IMR-90 (cell line): ENCODE measurements around the gene CDCP1. TPM values are rescaled to one million over a fixed set of nuclear protein-coding genes. Genes with fewer than 3 reads are reported as not detected.

Source experiments
- ATAC-seq: fragments of 200-7000 bp; cut with Tn5 transposase; 2 replicates; pipeline ENCODE4 v1.9.1; 2020; ENCODE audit warnings: low read depth, mild to moderate bottlenecking, moderate library complexity
- BruUV-seq: library from RNA; stranded (reverse); fragments of 400-500 nt; replicated peaks from 2 replicates; lab custom pipeline; 2021; lab: Mats Ljungman, UMichigan
- CTCF ChIA-PET: fragments of 300-600 bp; formaldehyde crosslinking; extraction: SDS; loops from one replicate; lab custom pipeline; 2021; ENCODE audit warnings: antibody characterized with exemption; lab: Yijun Ruan, JAX
- POLR2A ChIA-PET: fragments of 300-600 bp; sonication (Branson Sonifier 250); formaldehyde crosslinking; loops from one replicate; lab custom pipeline; 2022; ENCODE audit warnings: antibody characterized with exemption; ENCODE audit not compliant: unreplicated experiment; lab: Charles Lee
- DNase-seq: peaks from one replicate; pipeline ENCODE4 v3.0.0; 2013
- H2AFZ ChIP-seq: replicated peaks from 2 replicates; pipeline ENCODE3; 2013; ENCODE audit warnings: low read length, mild to moderate bottlenecking; ENCODE audit not compliant: poor library complexity
- H2AK5ac ChIP-seq: 2 replicates; pipeline ENCODE4 v1.6.1; 2013; ENCODE audit warnings: low read depth, low read length, inconsistent platforms
- H2AK9ac ChIP-seq: replicated peaks from 2 replicates; pipeline ENCODE3; 2013; ENCODE audit warnings: mild to moderate bottlenecking, low read depth, low read length, moderate library complexity; ENCODE audit not compliant: poor library complexity
- H2BK120ac ChIP-seq: 2 replicates; pipeline ENCODE4 v1.6.1; 2013; ENCODE audit warnings: low read depth, low read length, inconsistent platforms
- H2BK15ac ChIP-seq: 3 replicates; pipeline ENCODE4 v1.6.1; 2013; ENCODE audit warnings: low read depth, low read length, inconsistent platforms
- H2BK20ac ChIP-seq: 2 replicates; pipeline ENCODE4 v1.6.1; 2013; ENCODE audit warnings: low read depth, mild to moderate bottlenecking, inconsistent platforms, low read length, moderate library complexity
- H2BK5ac ChIP-seq: 2 replicates; pipeline ENCODE4 v1.6.1; 2013; ENCODE audit warnings: mild to moderate bottlenecking, low read depth, low read length, inconsistent platforms; ENCODE audit not compliant: poor library complexity, severe bottlenecking
- H3K14ac ChIP-seq: replicated peaks from 2 replicates; pipeline ENCODE4 v1.6.1; 2013; ENCODE audit warnings: low read depth, low read length, inconsistent platforms
- H3K18ac ChIP-seq: 2 replicates; pipeline ENCODE4 v1.6.1; 2013; ENCODE audit warnings: low read depth, low read length, control low read depth
- H3K23ac ChIP-seq: 2 replicates; pipeline ENCODE4 v1.6.1; 2013; ENCODE audit warnings: low read depth, low read length, inconsistent platforms
- H3K27ac ChIP-seq: 2 replicates; pipeline ENCODE4 v1.5.1; 2013; ENCODE audit warnings: mild to moderate bottlenecking, control low read depth, low read length; ENCODE audit not compliant: insufficient read depth
- H3K27me3 ChIP-seq: 2 replicates; pipeline ENCODE4 v1.6.1; 2013; ENCODE audit warnings: low read length; ENCODE audit not compliant: control insufficient read depth, insufficient read depth
- H3K36me3 ChIP-seq: 2 replicates; pipeline ENCODE4 v1.6.1; 2013; ENCODE audit warnings: low read length, mixed read lengths; ENCODE audit not compliant: control insufficient read depth, insufficient read depth
- H3K4ac ChIP-seq: 2 replicates; pipeline ENCODE4 v1.6.1; 2013; ENCODE audit warnings: low read depth, low read length, inconsistent platforms
- H3K4me1 ChIP-seq: 2 replicates; pipeline ENCODE4 v1.6.1; 2013; ENCODE audit warnings: low read length, mixed read lengths; ENCODE audit not compliant: control insufficient read depth, insufficient read depth
- H3K4me2 ChIP-seq: 2 replicates; pipeline ENCODE4 v1.6.1; 2013; ENCODE audit warnings: low read depth, mild to moderate bottlenecking, control low read depth, low read length, moderate library complexity
- H3K4me3 ChIP-seq: 2 replicates; pipeline ENCODE4 v1.5.1; 2013; ENCODE audit warnings: low read depth, mild to moderate bottlenecking, control low read depth, low read length, moderate library complexity; ENCODE audit not compliant: insufficient read depth
- H3K56ac ChIP-seq: 2 replicates; pipeline ENCODE4 v1.6.1; 2013; ENCODE audit warnings: low read length, inconsistent platforms; ENCODE audit not compliant: insufficient read depth; ENCODE audit errors: extremely low read depth
- H3K79me1 ChIP-seq, 2 experiments: 2 replicates each; pipeline ENCODE4 v1.6.1; 2013; ENCODE audit warnings: low read length in 2 of 2, inconsistent platforms in 1 of 2, low read depth in 1 of 2
- H3K9ac ChIP-seq: 2 replicates; pipeline ENCODE4 v1.6.1; 2013; ENCODE audit warnings: low read depth, low read length, control low read depth
- H3K9me1 ChIP-seq: 2 replicates; pipeline ENCODE4 v1.6.1; 2013; ENCODE audit warnings: low read length, inconsistent platforms; ENCODE audit not compliant: insufficient read depth
- H3K9me3 ChIP-seq: 2 replicates; pipeline ENCODE4 v1.6.1; 2013; ENCODE audit warnings: low read length; ENCODE audit not compliant: control insufficient read depth, insufficient read depth
- H4K20me1 ChIP-seq: 2 replicates; pipeline ENCODE4 v1.6.1; 2013; ENCODE audit warnings: low read length, inconsistent platforms; ENCODE audit not compliant: insufficient read depth
- H4K5ac ChIP-seq: 2 replicates; pipeline ENCODE4 v1.6.1; 2013; ENCODE audit warnings: mild to moderate bottlenecking, low read depth, low read length, control low read depth
- H4K8ac ChIP-seq, 2 experiments: 2 replicates each; pipeline ENCODE4 v1.6.1; 2013; ENCODE audit warnings: low read depth in 2 of 2, low read length in 2 of 2, control low read depth in 1 of 2, inconsistent platforms in 1 of 2
- H4K91ac ChIP-seq: 2 replicates; pipeline ENCODE4 v1.6.1; 2013; ENCODE audit warnings: low read depth, low read length, inconsistent platforms; ENCODE audit not compliant: insufficient read depth
- FOS ChIP-seq: fragments of 150-350 bp; IDR thresholded peaks from 2 replicates; pipeline ENCODE4 v1.6.1; 2016; ENCODE audit warnings: low read depth, low read length
- MXI1 ChIP-seq: IDR thresholded peaks from 2 replicates; pipeline ENCODE4 v1.6.1; 2012; ENCODE audit warnings: low read depth, mild to moderate bottlenecking, low read length, moderate library complexity, borderline replicate concordance
- WGBS, 2 experiments: methylation state at CpG; one replicate each; pipeline versions ENCODE4 v1.1.5 to v1.1.7; 2013; ENCODE audit warnings: missing lambda C conversion rate in 2 of 2; ENCODE audit not compliant: insufficient read length in 1 of 2; ENCODE audit errors: extremely low coverage in 2 of 2; 5-methylcytosine and 5-hydroxymethylcytosine counted together
- dilution Hi-C: fragments of 300-500 bp; cut with HindIII; formaldehyde crosslinking; loops from one replicate; pipeline ENCODE4 v1.14.3; 2018; ENCODE audit warnings: low sequenced_read_pairs; ENCODE audit not compliant: unreplicated experiment
- in situ Hi-C: fragments of 300-500 bp; cut with MboI; formaldehyde crosslinking; loops from 3 replicates; pipeline ENCODE4 v1.14.3; 2019; ENCODE audit warnings: low sequenced_read_pairs, inconsistent platforms, mixed read lengths
- intact Hi-C: fragments of 100-400 bp; cut with micrococcal nuclease; formaldehyde crosslinking; loops from 2 replicates; pipeline ENCODE4 v1.10.0; 2022
- polyA plus RNA-seq, 3 experiments: library from polyadenylated mRNA; depleted of rRNA; stranded (reverse); fragments of >200 nt; gene quantifications; 2 replicates each; pipeline ENCODE4 v1.2.3, GENCODE V29; 2012; ENCODE audit warnings: low replicate concordance in 1 of 3
- total RNA-seq: library from RNA; depleted of rRNA; stranded (reverse); fragments of >200 nt; gene quantifications from 2 replicates; pipeline ENCODE4 v1.2.3, GENCODE V29; 2012
- TF ChIP-seq, protein P1 (sequence below): fragments of 150-350 bp; IDR thresholded peaks from 2 replicates; pipeline ENCODE4 v1.6.1; 2017; ENCODE audit warnings: mild to moderate bottlenecking, antibody characterized with exemption, low read length, low read depth

CDCP1 gene
- total and polyA plus RNA-seq, 2 of the 4 experiments (the other 2 are of a cell fraction), result 2.5 to 3.8 TPM

DNA sequence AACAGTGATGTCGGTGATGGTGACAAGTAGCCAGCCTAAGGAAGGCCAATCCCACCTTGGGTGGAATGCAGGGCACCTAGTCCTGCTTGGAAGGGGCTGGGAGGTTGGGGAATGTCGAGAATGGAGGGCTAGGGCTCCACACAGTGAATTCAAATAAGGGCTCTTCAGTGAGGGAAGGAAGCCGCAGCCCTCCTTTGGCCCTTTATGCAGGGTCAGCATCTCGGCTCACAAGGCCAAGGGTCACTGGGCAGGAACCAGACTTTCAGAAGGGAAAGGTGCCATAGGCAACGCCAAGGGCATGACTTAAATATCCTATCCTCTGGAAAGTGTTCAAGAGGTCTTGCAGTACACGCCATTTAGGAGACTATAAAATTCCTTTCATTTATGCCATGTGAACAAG, 63.2 kb downstream of the CDCP1 start:
- Histone ChIP-seq H4K5ac (peak overlapping the region; percentile 44), H3K27ac (no peak overlapping the region; the same call in 1 of the 2 replicates), H3K79me1 (peaks cover 0 to 8% of the 10 kb centered on the region in 2 experiments; a peak in 1 of 4 replicates), H4K20me1 (no peaks in the 10 kb centered on the region), H2AK9ac (peak overlapping the region; percentile 76), H3K14ac (no peak overlapping the region), H2BK5ac (peak overlapping the region; percentile 39), H3K27me3 (no peaks in the 10 kb centered on the region), H3K4me3 (no peak overlapping the region), H3K36me3 (no peaks in the 10 kb centered on the region), H2BK120ac (peak overlapping the region; percentile 80), H2BK20ac (peak overlapping the region; percentile 69; the same call in 1 of the 2 replicates), H3K18ac (peak overlapping the region; percentile 28; the same call in 1 of the 2 replicates), H2AFZ (peak overlapping the region; percentile 21), H4K8ac (peak overlapping the region in 1 of 2 experiments; percentile 30; a peak in 2 of 4 replicates), H4K91ac (peak overlapping the region; percentile 70; the same call in 1 of the 2 replicates), H3K56ac (no peak overlapping the region), H3K9me3 (no peaks in the 10 kb centered on the region), H2AK5ac (peak overlapping the region; percentile 87), H3K9me1 (peaks cover 23% of the 10 kb centered on the region), H3K4ac (peak overlapping the region; percentile 58; the same call in 1 of the 2 replicates), H2BK15ac (peak overlapping the region; percentile 91; the same call in 2 of the 3 replicates), H3K4me1 (peaks cover 18% of the 10 kb centered on the region), H3K4me2 (no peak overlapping the region), H3K9ac (no peak overlapping the region), H3K23ac (no peak overlapping the region)
- TF ChIP-seq MXI1 (no peak), FOS (no peak)
- TF ChIP-seq, protein P1, sequence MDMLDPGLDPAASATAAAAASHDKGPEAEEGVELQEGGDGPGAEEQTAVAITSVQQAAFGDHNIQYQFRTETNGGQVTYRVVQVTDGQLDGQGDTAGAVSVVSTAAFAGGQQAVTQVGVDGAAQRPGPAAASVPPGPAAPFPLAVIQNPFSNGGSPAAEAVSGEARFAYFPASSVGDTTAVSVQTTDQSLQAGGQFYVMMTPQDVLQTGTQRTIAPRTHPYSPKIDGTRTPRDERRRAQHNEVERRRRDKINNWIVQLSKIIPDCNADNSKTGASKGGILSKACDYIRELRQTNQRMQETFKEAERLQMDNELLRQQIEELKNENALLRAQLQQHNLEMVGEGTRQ, result no peak
- intact Hi-C loops, result no loop called here
- ATAC-seq, result no peak
- 91% methylated on average over 2 of the region's 6 CpGs; no CpG with 5 or more reads in 1 of the 2 experiments for WGBS, 2 experiments
- dilution Hi-C loops, result no loop called here
- no TSS peak for BruUV-seq
- no peak for DNase-seq
- in situ Hi-C loops, result no loop called here
- CTCF ChIA-PET, result no interaction called here
- POLR2A ChIA-PET, result no interaction called here
